IPS-NIHi11 (cell line): ENCODE measurements around the gene TEKTIP1.

ENCODE experiments used
- DNase-seq: peaks from one replicate; pipeline ENCODE4 v3.0.0; 2012; ENCODE audit warnings: mixed read lengths, low spot score

TEKTIP1 gene

DNA sequence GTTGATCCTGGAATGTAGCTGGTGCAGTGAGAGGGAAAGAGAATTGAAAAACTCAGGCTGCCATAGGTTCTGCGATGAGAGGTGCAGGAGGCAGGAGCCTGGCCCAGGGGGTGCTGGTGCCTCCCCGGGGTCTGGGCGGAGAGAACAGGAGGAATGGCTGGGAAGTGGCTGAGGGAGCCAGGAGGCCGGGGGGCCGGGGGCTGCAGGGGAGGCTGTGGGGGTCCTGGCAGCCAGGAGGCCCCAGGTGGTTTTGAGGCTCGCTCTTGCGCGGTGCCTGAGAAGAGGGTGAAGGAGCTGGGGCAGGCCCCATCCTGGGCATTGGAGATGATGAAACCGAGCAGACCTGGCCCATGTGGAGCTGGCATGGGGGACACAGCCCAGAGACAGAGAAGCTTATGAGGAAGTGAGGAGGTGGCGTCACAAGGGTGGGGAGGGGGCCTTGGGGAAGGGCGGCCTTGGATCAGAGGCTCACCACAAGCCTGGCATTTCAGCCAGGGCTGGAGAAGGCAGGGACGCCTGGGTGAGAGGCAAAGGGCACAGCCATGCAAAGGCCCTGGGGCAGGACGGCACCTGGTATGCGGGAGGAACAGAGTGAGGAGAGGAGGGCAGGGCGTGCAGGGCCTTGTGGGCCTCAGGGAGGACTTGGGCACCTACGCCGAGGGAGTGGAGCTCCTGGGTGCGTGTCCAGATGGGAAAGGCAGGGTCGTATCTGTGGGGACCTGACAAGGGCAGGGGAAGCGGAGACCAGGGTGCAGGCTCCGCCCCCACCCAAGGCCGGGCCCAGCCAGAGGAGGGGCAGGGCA lies 1.3 kb upstream of the TEKTIP1 start:
- no peak for DNase-seq

DNA sequence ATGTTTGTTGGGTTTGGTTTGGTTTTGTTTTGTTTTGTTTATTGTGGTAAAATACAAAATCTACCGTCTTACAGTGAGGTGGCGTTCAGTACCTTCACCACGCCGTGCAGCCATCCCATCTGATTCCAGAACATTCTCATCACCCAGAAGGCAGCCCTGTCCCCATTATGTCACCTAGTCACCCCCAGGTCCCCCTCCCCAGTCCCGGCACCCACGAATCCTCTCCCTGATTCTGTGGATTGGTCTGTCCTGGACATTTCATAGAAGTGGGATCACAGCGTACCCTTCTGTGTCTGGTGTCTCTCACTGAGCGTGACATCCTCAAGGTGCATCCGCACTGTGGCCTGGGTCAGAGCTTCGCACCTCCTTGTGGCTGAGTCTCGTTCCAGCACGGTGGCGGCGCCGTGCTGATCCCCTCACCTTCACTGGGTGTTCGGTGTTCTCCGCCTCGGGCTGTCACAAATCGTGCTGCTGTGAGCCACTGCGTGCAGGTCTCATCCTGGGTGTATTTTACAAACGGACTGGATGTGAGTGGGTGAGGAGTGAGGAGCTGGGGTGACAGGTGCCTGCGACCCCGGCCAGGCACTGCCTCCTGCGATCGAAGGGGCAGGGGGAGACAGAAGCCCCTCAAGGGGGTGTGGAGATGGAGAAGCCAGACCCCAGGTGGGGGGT lies 580 bp upstream of the TEKTIP1 start:
- DNase-seq: no peak

DNA sequence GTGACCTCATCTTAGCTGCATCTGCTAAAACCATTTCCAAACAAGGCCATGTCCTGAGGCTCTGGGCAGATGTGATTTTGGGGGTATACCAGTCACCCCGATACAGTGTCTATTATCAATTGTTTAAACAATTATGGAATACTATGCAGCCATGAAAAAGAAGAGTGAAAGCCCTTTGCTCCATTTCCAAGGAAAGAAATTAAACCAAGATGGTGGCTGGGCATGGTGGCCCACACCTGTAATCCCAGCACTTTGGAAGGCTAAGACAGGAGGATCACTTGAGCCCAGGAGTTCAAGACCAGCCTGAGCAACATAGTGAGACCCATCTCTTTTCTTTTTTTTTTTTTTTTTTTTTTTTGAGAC lies 763 bp downstream of the TEKTIP1 start:
- DNase-seq: no peak

DNA sequence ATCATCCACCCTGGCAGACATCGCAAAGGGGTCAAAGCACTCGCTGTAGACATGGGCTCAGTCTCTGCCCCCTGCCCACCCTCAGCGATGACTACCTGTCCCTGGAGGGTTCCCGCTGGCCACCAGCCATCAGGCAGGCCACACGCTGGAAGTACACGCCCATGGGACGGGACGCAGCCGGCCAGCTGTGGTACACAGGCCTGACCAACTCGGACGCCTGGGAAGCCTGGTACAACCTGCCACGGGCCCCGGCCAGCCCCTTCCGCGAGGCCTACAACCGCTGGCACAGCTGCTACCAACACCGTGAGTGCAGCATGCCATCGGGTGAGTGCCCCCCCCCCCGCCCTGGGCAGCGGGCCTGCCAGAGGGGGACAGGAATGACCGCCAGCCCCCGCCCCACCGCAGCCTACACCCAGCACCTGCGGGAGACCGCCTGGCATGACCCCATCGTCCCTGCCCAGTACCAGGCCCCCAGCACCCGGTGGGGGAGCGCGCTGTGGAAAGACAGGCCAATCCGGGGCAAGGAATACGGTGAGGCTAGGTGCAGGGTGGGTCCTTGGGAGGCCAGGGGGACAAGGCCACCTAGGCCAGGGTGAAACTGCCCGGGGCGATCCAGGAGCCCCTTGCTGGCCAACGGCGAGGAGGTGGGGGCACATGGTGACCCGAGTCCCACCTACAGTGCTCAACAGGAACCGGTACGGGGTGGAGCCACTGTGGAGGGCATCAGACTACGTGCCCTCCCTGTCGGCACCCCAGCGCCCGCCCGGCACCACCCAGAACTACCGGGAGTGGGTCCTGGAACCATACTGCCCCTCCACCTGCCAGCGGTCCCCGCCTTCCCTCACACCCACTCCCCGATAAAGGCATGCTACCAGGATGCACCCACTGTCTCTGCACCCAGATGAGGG lies 4.4 kb downstream of the TEKTIP1 start:
- no peak for DNase-seq

DNA sequence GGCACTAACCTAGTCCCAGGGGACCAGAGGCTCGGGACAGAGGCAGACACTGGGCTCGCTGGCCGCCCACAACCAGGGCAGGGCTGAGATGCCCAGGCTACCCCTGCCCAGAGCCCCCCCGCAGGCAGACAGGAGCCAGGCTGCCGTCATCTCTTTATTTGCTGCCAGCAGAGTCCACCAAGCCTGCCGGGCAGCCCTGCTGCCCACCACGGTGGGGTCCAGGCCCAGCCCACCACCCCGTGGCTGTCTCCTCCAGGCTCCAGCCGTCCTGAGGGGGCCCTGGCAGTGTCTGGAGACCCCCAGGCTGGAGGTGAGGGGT lies 5.0 kb downstream of the TEKTIP1 start:
- no peak for DNase-seq

DNA sequence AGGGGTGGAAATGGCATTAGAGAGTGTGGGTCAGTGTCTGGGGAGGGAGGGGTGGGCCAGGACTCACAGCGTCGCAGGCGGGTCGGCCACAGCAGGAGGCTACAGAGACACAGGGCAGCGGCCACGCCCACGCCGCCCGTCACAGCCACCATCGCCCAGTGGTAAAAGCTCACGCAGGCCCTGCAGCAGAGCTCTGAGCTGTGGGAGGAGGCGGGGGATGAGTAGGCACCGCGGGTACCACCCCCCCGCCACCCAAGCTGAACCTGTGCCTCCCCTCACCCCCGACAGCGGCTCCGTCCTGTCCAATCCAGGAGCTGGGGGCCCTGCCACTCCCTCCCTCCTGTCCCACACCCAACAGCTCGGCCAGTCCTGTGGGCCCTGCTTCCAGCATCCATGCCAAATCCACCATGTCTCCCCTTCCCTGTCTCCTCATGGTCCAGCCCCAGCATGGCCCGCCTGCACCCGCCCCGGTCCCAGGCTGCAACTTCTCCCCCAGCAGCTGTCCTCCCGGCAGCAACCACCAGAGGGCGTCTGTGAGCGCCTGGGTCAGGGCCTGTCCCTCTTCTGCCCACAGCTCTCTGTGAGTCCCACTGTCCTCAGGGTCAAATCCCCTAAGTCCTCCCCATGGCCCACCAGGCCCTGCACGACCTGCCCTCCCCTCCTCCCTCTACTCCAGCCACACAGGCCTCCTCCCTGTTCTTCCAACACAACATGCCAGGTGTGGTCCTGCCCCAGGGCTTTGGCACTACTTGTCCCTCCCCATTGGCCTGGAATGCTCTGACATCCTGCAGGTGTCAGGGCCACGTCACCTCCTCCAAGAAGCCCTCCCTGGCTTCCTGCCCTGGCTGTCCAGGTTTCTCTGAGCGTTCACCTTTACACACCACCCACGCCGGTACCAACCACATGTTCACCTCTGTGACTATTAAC lies 6.0 kb downstream of the TEKTIP1 start:
- peak; percentile 95 for DNase-seq

DNA sequence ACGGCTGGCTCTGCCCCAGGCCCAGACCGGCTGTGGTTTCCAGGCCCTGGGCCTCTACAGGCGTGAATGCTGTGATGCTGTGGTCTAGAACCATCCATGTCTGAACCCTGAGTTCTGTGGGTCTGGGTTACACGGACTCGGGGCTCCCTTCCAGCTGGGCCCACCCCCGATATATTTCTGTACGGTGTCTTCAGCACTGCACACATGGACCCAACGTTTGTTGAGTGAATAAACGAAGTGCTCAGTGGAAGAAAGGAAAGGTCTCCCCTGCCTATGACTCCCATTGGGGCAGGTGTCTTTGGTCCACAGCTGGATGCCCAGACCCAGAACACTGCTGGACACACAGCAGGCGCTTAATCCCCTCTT lies 6.7 kb downstream of the TEKTIP1 start:
- DNase-seq: no peak

DNA sequence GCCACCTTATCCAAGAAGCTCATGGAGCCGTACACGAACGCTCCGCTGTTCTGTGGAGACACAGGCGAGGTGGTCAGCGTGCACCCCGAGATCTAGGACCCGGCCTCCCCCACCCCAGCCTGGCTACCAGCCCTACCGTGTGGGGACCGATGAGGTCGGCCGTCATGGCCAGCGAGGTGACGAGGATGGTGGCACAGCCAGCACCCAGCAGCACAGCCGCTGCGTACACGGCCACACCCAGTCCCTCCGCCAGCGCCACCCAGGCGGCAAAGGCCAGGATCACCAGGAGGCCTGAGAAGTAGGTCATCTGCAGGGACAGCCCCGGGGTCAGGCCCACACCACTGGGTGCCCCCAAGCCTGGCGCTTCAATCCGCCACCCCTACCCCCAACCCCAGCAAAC lies 7.1 kb downstream of the TEKTIP1 start:
- DNase-seq: no peak

DNA sequence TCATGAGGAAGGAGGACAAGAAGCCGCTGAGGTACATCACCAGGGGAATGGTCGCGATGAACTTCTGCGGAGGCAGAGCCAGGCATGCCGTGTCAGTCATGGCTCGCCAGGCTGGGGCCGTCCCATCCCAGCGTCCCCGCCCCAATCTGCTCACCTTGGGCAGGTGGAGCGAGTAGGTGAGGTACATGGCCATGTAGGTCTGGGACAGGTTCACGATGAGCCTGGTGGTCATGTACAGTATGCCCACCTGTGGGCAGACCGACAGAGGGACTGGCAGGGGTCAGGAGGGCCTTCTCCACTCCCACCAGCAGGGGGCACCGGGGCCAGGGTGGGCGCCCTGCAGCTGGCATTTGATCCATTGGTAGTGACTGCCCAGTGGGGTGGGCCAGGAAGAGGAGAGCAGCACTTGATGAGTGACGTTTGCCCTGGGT lies 8.3 kb downstream of the TEKTIP1 start:
- peak; percentile 68 for DNase-seq

DNA sequence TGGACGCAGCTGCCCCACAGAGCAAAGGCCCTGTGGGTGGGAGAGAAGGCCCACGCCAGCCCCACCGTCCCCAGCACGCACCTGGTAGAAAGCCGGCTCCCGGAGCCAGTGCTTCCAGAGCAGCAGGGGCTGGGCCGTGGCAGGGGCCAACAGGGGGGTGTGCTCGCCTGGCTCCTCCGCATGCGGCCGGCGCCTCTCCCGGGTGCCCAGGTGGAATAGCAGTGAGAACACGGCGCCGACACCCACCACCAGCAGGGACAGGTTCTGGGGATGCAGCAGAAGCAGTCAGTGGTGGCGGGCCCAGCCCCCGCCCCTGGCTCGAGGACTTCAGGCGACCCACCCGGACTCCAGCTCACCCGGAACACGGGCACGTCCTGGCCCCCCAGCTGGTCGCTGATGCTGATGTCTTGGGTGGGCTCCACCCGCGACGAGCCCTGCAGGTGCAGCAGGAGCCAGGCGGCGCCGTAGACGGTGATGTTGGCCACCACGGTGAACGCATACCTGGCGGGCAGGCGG lies 8.9 kb downstream of the TEKTIP1 start:
- DNase-seq: no peak

DNA sequence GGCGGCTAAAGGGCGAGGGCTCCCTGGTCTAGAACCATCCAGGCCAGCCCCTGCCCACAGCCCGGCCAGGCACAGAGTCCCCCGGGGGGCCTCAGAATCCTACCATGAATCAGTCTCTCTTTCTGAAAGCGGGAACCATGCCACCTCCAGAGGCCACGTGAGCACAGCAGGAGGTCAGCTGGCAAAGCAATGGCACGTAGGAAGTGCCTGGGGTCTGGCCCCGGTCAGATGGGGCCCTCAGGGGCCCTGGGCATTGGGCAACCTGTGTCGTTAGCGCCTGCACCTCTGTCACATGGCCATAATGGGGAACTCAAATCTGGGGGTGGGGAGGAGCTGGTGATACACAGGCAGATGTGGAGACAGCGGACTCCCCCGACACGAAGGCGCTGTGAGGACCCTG lies 9.6 kb downstream of the TEKTIP1 start:
- no peak for DNase-seq

DNA sequence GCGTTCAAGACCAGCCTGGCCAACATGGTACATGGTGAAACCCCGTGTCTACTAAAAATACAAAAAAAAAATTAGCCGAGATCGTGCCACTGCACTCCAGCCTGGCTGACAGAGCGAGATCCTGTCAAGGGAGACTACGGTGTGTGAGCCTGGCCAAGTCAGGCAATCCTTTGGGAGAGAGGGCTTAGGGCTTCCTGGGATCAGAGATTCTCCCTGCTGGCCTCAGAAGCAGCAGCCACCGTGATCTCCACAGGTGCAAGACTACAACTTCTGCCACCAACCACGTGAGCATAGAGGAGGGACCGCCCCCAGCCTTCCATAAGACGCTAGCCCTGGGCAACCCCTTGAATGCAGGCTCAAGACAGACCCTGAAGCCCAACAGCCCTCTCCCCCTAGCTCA lies 10.8 kb downstream of the TEKTIP1 start:
- no peak for DNase-seq

DNA sequence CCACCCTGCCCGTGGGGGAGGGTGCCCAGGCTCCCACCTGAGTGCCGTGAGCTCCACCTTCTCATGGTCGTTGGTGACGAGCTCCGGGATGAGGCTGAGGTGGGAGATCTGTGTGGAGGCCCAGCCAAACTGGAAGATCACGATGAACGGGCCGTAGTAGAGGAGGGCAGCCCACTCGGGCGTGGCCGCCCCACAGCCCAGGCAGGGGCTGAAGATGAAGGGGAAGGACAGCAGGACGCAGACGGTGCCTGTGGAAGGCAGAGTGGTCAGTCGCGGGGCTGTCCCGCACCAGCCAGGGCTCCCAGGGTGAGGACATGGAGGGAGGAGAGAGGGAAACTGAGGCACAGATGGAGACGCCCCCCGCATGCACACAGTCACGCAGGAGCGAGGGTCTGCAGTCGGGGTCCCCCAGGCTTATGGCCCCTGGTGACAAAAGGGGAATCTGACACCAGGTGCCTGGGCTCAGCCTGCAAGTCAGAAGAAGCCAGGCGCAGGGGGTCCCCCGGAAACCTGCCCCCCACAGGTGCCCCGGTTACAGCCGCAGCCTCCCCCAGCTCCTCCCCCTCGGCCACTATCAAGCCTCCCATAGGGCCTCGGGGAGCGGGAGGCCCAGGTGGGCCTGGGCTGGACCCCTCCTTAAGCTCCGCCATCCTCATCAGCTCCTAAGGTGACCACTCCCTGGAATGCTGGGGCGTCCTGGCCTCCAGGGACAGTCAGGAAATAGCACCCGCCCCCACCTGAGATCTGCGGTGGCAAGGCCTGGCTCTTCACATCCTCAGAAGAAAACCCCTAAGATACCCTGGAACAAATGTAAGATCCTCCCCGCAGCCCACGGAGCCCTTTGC lies 12.2 kb downstream of the TEKTIP1 start:
- DNase-seq: no peak

DNA sequence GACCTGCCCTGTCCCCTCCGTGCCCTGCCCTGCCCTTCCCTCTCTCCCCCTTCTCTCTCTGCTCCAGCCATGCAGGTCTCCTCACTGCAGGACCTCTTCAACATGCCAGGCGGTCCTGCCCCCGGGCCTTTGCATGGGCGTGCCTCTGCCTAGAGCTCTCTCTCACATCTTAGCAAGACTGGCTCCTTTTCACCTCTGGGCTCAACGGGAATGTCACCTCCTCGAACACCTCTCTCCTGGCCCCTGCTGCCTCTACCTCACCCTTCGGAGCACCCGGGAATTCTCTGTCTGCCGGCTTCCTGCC lies 12.8 kb downstream of the TEKTIP1 start:
- no peak for DNase-seq

DNA sequence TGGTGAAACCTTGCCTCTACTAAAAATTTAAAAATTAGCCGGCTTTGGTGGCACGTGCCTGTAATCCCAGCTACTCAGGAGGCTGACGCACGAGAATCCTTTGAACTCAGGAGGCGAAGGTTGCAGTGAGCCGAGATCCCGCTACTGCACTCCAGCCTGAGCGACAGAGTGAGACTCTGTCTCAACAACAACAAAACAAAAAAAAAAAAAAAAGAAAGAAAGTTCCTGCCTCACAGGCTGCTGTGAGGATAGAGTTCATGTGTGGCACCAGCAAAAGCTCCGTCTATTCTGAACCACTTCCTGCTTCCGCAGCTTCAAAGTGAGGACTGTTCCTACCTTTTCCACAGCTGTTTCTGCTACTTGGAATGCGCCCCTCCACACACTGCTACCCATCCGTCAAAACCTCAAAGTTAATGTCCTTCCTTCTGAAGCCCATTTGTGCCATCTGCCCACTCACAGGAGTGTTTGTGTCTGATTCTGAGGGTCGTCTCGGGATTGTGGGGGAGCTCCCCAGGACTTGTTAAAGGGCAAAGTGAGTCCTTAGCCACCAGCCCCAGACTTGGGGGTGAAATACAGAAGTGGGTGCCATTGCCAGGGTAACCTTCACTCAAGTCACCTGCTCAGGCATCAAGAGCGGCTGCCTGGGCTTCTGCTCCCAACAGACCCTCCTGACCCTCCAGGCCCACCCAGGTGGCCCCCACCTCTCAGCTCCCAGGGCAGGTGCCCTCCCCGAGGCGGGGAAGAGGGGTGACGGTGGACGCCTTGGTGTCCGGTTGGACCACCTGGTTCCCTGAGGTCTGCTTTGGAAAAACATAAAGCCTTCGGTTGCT lies 15.5 kb downstream of the TEKTIP1 start:
- no peak for DNase-seq

DNA sequence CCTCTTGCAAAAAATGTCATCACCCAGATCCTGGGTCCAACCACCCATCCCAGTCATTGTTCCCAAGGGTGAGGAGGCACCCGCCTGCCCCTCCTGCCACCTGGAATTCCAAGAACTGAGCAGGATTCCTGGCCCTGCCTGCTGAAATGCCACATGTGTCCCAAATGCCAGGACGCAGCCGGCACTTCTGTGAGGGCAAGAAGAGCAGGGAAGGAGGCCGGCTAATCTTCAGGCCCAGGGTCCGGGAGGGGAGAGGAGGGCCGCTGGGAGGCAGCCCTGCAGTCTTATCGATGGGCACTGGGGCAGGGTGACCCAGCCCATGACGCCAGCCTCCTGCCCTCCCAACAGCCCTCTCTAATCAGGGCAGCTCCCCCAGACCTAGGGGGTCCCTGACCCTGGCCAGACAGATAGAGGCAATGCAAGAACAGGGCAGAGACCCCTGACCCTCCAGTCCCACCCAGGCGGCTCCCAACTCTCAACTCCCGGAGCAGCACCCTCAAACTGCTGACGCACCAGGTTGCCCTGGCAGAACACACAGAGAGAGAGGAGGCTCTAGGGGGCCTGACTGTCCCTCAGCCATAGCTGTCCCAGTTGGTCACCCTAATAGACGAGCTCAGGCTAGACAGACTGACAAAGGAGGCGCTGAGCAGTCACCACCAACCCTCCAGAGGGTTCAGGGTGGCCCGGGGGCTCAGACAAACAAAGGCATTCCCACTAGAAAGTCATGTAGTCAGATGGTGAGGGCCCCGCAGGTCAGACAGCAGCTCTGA lies 16.9 kb downstream of the TEKTIP1 start:
- peak; percentile 3 for DNase-seq

DNA sequence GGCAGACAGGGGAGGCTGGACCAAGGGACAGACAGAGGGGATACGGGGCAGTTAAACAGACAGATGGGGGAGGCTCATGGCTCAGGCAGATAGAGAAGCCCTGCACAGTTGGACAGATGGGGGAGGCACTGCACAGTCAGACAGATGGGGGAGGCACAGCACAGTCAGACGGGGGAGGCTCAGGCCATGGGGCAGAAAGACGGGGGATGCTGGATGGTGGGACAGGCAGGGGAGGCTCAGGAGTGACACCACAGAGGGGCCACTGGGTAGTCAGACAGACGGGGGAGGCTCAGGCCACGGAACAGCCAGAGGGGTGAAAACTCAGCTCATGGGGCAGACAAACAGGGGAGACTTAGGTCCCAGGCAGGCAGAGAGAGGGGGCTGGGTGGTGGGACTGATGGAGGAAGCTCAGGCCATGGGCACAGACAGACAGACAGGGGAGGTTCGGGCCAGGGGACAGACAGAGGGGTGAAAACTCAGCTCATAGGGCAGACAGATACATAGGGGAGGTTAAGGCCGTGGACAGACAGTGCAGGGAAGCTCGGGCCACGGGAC lies 17.5 kb downstream of the TEKTIP1 start:
- no peak for DNase-seq

DNA sequence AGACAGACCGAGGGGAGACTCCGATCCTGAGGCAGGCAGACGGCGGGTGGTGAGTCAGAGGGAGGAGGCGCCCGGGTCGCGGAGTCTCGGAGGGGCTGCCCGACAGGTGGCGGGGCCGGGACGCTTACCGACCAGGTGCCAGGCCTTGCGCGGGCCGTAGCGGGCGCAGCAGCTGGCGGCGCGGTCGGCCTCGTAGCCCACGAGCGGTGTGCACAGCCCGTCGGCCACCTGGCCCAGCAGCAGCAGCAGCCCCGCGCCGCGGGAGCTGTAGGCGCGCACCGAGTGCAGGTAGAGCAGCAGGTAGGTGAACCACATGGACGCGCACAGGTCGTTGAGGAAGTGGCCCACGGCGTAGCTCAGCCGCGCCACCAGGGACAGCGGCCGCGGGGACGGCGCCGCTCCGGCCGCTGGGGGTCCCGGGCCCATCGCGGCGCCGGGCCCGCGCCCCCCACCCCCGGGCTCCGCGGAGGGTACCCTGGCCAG lies 18.0 kb downstream of the TEKTIP1 start:
- DNase-seq: peak; percentile 80
